HG03520 (cell line): ENCODE results near the gene NEK7.
A peak's percentile ranks its signal among the peaks of the same experiment; 100 is the strongest.
"Not testable (repeated sequence)": the region's sequence is repeated elsewhere in the genome, so short reads cannot be mapped to it uniquely, and the experiment has no call there.

Experiments used
- ATAC-seq: cut with Tn5 transposase; IDR thresholded peaks from one replicate; pipeline ENCODE4 v1.9.1; 2021; ENCODE audit warnings: mild to moderate bottlenecking, moderate library complexity; ENCODE audit not compliant: unreplicated experiment

The NEK7 gene

GRCh38 chr1:198199105-198199504 lies 42.3 kb downstream of the NEK7 start:
- ATAC-seq: peak; percentile 53

- peak; percentile 78 for ATAC-seq
Measured at GRCh38 chr1:198201956-198202784, 45.4 kb downstream of the NEK7 start.

DNA sequence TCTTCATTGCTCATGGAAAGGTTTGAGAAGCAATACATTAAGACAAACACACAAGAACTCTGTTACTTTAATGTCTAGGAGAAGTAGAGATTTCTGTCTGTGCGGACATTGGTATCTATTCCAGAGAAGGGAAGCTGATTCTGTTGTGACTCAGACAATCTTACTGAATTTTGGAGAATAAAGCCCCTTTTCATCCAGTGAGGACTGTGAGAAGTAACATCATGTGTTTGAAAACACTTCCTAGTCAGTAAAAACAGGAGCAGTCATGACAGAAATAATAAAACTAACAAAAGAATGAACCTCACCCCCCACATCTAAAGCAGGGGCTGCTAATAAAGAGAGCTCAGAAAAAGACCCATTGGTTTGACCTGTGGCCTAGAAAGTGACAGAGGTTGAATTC lies 46.6 kb downstream of the NEK7 start:
- no peak for ATAC-seq

DNA sequence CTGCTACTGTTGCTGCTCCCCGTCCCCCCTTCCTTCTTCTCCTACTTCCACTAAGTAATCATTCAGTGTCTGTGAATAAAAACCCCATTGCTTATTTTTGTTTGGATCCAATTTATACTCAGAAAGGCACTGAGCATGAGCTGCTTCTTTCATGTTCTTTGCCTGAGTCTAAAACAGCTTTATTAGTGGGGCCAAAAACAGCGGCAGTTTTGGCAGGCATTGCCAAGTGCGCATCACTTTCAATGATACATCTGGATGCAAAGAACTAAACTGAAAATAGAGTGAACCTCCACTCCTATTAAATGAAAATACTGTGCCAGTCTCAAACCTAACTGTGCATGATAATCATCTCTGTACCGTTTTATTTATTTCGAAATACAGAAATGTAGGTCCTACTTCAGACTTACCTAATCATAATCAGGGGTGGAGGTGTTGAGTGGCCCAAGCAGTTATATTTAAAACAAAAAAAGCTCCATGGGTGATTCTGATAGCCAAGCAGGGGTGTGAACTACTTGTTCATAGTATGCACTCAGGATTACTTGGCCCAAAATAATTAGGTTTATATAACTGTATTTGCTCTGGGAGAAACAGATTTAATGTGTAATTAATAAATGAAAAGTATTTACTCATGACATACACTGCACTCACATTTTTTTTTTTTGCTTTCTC lies 48.4 kb downstream of the NEK7 start:
- no peak for ATAC-seq

DNA sequence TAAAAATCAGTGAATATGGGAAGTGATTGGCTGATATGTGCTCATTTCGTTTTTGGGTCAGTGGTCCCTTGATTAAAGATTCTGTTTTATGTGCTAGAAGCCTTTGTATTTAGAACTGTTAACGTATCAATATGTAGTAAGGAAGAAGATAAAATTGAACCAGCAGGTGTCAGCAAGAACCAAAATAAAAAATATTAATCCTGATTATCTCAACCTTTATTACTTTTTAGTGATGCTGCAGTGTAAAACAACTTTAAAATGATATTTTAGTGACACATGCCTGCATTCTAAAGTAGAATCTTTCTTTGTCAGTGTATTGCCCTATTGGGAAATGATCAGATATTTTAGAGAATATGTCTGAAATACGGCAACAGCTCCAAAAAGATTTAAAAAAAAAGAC lies 49.5 kb downstream of the NEK7 start:
- ATAC-seq: no peak

- no peak for ATAC-seq
Measured at GRCh38 chr1:198211696-198212095, 54.9 kb downstream of the NEK7 start.

- no peak for ATAC-seq
Measured at GRCh38 chr1:198212126-198212525, 55.3 kb downstream of the NEK7 start.

DNA sequence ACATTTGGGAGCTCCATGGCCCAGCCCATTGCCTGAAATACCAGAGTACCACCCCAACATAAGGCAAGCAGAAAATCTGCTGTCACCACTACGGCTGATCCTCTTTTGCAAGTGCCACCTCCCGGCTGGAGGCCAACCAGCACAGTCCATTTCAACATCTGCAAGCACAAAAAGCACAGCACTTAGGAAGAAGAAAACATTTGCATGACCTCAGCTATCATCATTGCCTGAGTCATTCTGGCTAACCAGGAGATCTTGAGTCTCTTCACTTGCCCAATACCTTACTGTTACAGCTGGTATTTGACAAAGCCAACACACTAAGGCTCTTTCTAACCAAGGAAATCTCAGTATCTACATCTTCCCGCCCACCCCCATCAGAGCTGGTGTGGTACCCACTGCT lies 55.9 kb downstream of the NEK7 start:
- no peak for ATAC-seq

GRCh38 chr1:198214924-198215323 lies 58.1 kb downstream of the NEK7 start:
- no peak for ATAC-seq

DNA sequence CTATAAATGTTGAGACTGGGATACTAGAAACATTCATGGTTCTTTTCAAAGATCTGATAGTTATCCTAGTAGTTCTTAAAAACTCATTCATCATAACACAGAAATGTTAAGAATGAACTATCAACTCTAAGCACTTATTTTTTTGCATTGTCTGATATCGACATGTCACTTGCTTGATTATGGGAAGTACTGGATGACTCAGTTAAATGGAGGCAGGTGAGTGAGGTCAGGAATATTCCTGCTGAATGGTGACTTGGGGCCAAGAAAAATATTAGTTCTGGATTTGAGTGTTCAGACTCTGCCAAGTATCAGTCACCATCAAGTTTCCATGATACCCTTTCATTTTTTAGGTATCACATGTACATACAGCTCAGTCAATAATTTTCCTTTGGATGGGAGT lies 63.6 kb downstream of the NEK7 start:
- ATAC-seq: no peak

- not testable (repeated sequence) for ATAC-seq
Measured at GRCh38 chr1:198227010-198227409, 70.2 kb downstream of the NEK7 start.

- ATAC-seq: not testable (repeated sequence)
Measured at GRCh38 chr1:198227454-198227853, 70.7 kb downstream of the NEK7 start.

DNA sequence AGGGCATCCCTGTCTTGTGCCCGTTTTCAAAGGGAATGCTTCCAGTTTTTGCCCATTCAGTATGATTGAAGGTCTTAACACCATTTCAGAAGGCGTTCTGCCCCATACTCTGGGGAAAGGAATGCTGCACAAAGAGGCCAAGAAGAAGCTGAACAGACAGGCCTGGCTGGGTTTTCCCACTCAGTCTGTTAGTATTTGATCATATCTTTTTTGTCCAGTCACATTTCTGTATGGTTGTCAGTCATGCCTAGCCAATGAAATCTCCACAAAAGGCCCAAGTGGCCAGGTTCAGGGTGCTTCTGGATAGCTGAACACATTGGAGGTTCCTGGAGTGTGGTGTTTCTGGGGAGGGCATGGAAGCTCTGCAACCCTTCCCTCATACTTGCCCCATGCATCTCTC lies 72.1 kb downstream of the NEK7 start:
- no peak for ATAC-seq

DNA sequence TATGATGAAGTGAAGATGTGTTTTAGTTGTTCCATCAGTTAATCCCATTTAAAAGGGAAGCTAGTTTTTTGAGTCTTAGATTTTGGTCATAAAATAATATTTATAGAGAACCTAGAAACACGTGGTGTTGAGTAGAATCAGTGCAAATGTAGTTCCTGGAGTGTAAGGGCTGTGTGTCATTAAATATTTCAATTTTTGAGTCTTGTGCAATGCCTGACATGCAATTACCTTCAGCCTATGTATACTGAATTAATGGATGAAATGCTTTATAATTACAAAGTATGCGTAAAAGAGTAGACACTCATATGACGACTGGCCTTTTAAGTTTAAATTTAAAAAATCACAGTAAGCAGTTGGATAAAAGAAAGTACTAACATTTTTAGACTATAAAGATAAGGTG lies 75.0 kb downstream of the NEK7 start:
- ATAC-seq: no peak

DNA sequence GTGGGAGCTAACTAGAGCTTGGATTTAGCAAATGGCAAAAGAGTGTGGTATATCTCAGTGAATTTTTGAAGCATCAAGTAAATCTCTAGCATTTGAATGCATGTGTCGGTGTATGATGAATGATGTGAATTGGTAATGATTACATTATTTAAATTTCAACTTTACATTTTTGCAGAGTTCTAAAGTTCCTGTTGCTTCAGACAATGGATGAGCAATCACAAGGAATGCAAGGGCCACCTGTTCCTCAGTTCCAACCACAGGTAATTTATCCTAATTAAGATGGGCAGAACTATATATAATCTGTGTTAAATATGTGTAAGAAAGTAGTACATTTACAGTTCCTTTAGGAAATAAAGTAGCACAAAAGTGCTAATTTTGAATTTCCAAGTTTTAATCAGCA lies 75.6 kb downstream of the NEK7 start:
- ATAC-seq: no peak

DNA sequence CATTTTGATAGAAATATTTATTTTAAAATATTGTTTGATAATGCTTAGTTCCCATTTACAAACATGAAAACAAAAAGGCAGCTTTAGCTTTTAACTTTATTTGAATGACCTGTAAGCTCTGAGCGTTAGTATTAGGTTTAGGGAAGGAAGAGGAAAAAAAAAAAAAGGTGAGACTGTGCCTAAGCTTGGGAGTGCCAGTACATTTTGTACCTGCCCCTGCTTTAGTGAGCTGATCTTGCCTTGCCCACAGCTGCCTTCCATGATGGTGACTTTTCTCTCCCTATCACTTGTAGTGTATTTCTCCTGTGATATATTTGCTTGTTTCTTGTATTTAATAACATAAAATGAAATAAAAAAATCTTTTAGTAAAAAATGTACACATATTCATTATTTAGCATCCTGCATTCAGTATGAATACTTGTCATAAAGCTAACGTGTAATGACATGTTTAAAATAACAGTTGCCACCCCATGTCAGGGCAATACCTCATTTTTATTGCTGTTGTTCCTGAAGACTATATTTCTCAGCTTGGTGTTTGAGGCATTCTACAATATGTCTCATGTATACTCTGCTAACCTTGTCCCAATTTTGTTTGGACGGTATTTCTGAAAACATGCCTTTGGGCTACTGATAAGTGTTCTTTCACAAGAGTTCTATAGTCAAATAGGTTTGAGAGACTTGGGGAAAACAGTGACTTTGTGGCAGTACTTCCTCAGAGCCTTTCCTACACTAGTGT lies 76.3 kb downstream of the NEK7 start:
- ATAC-seq: no peak

DNA sequence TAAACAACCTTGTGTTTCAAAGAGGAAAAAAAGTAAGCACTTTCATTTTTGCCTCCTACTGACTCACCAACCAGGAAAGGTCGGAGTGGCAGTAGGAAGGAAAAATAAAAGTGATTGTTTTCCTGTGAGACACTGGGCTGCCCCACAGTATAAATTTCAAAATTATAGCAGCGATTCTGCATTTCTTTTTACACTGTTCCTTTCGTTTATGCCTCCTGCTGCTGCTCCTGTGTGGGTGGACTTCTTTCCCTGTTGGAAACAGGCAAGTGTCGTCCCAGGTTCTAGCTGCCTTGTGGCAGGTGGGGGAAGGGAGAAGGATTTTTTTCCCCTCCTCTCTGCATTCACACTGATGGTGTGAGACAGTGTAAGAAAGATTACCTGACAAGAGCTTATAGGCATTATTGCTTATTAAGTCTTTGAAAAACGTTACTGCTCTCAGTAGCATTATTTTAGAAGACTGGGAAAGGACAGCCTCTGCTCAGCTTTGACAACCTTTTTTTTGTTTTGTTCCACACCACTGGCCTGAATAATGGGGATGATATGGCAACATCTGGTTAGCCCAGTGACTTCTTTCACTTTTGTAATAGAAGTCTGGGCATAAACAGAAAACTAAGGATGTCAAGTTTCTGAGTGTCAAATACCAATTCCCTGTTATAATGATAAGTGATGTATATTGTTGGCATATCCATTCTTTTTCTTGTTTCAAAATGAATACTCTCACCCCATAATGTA lies 77.9 kb downstream of the NEK7 start:
- ATAC-seq: no peak

GRCh38 chr1:198238121-198238520 lies 81.3 kb downstream of the NEK7 start:
- ATAC-seq: no peak

- ATAC-seq: no peak
Measured at GRCh38 chr1:198241553-198241952, 84.8 kb downstream of the NEK7 start.

DNA sequence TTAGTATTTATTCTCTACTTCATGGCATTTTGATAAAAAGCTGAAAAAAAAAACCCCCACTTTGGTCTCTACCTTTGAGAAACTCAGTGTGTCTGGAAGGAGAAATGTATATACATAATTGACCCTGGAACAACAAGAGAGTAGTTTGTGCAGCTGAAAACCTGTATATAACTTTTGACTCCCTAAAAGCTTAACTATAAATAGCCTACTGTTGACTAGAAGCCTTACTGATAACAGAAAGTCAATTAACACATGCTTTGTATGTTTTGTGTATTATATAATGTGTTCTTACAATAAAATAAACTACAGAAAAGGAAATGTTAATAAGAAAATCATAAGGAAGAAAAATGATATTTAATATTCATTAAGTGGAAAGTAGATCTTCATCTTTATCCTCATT lies 88.0 kb downstream of the NEK7 start:
- ATAC-seq: no peak

DNA sequence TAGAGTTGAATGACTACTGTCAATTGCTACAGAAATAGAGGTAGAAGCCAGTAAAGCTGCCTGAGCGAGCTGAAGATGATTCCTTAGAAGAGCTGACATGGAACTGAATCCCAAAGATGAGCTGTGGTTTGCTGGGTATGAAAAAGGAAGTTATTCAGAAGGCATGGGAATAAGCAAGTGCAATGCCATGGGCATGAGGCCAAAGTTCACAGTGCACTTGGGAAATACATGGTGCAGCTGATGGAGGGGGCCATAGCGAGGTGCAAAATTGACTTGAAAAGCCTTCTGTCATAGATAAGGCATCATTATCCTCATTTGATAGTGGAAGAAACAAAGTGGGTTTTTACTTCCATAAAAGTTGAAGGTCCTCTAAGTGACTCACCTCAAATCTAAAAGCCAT lies 88.6 kb downstream of the NEK7 start:
- ATAC-seq: no peak
